Iris pigment epithelial cell (primary cell): ENCODE results near the gene KIF13A.
"Not testable (repeated sequence)": the region's sequence is repeated elsewhere in the genome, so short reads cannot be mapped to it uniquely, and the experiment has no call there.

Experiments used
- DNase-seq: peaks from one replicate; pipeline ENCODE4 v3.0.0-alpha.2; 2011; ENCODE audit warnings: low read depth

KIF13A gene

DNA sequence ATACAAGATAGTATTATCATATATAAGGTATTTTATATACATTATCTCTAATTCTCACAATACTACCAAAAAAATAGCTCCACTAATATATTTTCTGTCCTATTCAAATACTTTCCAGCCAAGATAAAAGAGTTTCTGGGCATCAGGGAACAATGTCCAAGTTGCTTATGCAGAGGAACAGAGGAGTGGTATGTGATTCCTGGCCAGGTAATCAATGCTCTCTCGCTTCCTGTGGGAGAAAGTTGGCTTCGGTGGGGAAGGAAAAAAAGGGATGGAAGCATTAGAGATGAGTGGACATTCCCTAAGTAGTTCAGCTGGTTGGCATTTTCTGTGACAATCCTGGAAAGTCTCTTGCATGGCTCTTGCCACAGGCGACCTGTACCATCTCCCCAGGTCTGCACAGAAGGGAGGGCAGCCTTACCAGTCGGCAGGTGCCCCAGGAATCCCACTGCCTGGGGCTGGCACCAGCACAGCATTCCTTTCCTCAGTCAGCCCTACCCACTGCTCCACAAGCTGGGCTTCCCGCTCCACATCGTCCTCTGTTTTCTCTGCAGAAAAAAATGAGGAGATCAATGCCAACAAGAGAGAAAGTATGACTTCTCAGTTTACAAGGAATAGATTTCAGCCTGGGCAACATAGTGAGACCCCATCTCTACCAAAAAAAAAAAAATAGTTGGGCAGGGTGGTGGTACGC, 202.2 kb downstream of the KIF13A start:
- no peak for DNase-seq

DNA sequence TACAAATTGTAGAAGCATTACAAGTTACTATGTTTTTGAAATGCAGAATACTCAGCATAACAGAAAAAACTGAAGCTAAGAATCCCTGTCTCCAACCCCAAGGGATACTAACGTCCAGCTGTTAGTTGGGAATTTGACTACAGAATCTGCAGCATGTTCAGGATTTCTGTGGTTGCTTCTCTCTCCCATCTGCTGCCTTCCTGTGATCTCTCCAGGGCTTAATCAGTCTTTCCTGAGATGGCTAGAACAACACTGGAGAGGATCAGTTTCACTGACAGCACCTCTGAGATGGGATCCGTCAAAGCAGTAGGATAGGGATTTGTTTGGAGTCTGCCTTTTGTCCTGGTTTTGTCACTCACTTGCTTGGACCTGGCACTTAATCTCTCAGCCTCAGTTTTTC, 207.4 kb downstream of the KIF13A start:
- DNase-seq, result no peak

DNA sequence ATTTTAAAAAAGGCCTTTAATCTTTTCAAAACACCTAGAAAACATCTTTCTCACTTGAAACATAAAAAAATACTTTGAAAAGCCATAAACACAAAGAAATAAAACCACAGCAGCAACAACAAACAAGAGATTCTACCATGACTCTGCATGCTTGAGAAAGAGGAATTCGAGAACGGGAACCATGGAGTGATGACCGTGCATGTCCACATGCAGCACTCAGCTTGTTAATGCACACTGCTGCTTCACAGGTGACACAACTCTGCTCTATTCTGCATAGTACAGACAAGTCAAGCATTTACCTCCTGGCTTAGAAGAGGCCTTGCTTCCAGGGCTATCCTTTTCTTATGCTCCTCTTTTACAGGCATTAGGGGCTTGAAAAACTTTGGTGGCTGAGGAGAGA, 215.8 kb downstream of the KIF13A start:
- no peak for DNase-seq

DNA sequence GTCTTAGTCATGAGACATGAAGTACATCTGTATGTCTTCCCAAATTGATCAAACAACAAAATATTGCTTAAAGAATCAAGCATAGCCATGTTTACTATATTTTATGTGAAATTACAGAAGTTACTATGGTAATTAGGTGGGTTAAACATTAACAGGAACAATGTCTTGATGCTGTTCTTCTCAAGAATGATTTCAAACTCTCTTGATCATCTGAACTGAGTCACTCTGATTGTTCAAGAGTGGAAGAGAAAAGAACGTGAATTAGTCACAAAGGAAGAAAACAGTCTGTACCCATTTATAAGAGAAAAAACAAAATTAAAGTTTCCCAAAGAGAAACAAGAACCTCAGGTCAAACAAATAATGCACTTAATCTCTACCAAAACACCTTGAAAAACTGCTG, 218.6 kb downstream of the KIF13A start:
- DNase-seq, result peak; percentile 11

DNA sequence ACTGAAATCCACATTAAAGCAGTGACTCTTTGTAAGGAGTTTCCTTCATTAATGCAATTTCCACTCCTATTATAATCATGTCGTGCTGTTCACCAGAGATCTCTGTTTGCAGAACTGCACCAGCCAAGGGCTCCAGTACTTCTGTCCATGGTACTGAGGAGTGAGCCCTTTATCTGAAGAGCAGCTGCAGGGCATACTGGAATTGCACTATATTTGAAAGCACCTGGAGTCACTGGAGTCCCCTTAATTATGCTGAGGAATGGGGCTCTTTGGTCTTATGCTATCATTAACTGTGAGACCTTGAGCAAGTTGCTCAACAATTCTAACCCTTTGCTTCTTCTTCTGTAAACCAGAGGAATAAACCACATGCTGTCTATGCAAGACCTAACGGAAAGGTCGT, 219.0 kb downstream of the KIF13A start:
- peak; percentile 54 for DNase-seq

DNA sequence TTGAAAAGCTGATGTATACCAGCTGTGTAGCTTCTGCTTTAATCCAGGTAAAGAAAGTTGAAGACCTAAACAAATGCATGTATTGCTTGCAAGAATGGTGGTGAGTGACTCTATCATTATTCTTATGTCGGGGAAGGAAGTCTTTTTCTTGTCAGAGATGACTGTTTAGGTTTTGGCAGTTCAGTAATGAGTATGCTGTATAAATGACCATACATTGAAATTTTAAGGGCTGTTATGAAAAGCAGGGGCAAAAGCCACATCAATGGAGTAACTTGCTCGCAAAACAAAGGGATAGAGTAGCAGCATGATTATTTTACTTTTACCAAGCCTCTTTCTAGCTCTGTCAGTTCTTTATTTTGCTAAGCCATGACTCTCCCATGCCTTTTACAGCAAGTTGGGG, 224.8 kb downstream of the KIF13A start:
- DNase-seq, result no peak

DNA sequence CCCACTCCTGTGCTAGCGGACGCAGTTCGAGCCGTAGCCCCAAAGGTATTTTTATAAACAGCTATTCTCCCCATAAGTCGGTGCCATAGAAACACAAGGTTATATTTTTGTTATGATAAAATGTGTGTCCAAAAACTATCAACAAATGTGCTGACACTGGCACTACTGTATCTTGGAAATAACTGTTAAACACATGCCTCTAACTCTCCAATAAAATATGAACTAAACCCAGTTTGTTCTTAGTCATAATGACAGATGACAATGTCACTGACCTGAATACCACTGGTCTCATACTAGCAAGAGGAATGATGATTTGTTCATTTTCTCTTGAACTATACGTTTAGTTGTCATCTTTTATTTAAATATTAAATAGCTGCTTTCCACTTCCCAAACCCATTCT, 229.3 kb downstream of the KIF13A start:
- no peak for DNase-seq

DNA sequence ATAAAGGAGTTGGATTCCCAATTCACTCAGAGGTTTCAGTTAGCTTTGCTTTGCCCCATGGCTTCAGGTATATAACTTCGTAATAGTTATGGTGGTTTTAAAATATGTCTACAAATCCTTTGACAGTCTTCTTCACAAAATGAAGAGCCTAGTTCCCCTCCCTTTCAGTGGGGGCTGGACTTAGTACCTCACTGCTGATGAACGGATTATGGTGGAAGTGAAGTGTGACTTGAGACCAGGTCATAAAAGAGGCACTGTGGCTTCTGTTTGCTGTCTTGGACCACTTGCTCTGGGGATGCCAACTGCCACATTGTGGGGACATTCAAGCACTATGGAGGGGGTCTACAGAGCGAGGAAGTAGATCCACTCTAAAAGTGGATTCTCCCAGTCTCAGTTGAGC, 233.2 kb downstream of the KIF13A start:
- DNase-seq, result no peak

DNA sequence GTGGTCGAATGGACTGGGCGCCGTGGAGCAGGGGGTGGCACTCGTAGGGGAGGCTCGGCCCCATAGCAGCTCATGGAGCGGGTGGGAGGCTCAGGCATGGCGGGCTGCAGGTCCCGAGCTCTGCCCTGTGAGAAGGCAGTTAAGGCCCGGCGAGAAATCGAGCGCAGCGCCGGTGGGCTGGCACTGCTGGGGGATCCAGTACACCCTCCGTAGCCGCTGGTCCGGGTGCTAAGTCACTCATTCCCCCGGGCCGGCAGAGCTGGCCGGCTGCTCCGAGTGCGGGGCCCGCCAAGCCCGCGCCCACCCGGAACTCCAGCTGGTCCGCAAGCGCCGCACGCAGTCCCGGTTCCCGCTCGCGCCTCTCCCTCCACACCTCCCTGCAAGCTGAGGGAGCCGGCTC, 242.1 kb downstream of the KIF13A start:
- DNase-seq, result not testable (repeated sequence)

DNA sequence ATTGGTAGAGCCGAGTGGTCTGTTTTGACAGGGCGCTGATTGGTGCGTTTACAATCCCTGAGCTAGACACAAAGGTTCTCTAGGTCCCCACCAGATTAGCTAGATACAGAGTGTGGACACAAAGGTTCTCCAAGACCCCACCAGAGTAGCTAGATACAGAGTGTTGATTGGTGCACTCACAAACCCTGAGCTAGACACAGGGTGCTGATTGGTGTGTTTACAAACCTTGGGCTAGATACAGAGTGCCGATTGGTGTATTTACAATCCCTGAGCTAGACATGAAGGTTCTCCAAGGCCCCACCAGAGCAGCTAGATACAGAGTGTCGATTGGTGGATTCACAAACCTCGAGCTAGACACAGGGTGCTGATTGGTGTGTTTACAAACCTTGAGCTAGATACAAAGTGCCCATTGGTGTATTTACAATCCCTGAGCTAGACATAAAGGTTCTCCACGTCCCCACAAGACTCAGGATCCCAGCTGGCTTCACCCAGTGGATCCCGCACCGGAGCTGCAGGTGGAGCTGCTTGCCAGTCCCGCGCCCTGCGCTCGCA, 242.6 kb downstream of the KIF13A start:
- not testable (repeated sequence) for DNase-seq

DNA sequence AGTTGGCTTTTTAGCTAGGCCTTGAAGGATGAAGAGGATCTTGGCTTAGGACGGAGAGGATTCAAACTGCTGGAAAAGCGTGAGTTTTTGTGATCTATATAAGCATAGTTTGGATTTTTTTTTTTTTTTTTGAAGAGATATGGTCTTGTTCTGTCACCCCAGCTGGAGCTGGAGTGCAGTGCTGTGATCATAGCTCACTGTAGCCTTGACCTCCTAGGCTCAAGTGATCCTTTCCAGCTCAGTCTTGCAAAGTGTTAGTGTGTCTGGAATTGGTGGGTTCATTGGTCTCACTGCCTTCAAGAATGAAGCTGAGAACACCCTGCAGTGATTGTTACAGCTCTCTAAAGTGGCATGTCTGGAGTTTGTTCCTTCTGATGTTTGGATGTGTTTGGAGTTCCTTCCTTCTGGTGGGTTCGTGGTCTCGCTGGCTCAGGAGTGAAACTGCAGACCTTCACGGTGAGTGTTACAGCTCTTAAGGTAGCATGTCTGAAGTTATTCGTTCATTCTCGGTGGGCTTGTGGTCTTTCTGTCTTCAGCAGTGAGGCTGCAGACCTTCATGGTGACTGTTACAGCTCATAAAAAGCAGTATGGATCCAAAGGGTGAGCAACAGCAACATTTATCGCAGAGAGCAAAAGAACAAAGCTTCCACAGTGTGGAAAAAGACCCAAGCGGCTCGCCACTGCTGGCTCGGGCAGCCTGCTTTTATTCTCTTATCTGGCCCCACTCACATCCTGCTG, 243.2 kb downstream of the KIF13A start:
- no peak for DNase-seq

DNA sequence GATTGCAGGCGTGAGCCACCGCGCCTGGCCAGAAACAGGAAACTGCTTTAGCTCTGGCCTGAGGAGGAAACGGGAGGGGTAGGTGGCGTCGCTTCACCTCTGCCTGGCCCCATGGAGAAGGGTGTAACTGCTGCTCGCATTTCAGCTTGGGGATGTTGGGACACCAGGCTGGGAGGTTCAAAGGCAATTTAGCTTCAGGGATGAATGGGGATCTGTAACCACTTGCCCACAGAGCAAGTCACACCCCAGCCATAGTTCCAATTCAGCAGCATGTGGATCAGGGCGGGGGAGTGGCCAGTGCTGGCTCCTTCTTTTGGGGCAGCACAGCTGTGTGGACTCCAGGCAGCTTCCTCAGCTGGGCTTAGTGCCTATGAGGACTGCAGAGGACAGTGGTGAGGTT, 245.9 kb downstream of the KIF13A start:
- no peak for DNase-seq

DNA sequence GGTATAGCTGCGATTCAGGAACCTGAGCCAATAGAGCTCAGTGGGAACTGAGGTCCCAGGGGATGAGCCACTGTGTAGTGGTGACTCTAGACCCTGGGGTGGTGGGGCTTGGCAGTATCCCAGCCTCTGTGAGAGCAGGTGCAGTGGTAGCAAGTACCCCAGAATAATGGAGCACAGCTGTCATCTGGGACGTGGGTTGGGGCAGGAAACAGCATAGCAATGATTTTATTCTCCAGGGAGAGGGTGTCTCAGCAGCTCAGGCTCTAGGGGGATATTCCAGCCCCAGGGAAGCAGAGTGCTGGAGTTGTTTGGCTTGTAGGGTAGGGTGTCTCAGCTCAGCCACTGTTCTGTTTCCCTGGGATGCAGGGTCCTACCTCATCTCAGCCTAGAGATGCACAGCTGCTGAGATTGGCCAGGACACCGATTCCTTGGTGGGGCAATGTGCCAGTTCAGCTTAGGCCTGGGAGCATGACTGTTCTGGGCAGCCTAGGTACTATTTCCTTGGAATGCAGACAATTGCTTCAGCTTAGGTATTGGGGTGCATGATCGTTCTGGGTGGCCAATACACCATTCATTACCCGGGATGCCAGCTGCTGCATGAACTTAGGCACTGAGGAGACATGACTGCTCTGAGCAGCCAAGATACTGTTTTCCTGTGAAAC, 246.7 kb downstream of the KIF13A start:
- DNase-seq, result no peak

DNA sequence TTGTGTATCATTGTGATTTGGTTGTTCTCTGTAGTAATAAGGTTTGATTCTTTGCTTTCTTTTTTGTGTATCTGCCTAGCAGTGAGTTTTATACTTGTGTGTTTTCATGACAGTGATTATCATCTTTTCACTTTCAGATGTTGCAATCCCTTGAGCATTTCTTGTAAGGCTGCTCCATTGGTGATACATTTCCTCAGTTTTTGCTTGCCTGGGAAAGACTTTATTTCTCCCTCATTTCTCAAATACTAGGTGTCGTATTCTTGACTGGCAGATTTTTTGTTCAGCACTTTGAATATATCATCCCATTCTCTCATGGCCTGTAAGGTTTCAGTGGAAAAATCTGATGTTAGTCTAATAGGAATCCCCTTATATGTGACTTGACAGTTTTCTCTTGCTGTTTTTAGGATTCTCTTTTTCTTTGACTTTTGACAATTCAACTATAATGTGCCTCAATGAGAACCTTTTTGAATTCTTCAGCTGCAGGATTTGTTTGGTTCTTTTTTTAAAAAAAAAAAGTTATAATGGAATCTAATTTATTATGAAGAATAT, 249.7 kb downstream of the KIF13A start:
- DNase-seq, result no peak

DNA sequence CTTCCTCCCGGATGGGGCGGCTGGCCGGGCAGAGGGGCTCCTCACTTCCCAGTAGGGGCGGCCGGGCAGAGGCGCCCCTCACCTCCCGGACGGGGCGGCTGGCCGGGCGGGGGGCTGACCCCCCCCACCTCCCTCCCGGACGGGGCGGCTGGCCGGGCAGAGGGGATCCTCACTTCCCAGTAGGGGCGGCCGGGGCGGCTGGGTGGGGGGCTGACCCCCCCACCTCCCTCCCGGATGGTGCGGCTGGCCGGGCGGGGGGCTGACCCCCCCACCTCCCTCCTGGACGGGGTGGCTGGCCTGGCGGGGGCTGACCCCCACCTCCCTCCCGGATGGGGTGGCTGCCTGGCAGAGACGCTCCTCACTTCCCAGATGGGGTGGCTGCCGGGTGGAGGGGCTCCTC, 252.1 kb downstream of the KIF13A start:
- not testable (repeated sequence) for DNase-seq

DNA sequence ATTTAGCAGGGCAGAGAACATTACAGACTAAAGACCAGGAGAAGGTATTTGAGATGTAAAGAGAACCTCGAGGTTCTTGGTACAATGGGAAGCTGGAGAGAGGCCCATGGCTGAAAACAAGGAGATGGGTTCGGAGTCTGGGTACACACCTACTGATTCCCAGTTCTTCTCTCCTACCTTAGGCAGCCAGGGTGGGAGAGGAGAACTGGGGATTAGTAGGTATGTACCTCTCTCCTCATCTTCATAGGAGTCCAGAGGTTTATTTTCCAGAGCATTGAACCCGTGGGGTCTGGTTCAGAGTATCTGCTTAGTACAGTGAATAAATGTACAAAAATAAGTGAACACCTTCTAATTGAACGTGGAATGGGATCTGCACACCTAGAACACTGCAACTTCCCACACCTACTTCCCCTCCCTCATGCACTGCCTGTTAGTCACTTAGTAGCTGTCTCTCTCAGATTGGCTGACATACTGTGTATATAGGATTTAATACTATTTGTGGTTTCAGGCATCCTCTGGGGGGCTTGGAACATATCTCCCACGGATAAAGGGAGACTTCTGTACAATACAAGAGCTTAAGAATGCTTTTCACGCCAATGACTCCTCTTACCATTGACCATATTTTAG, 257.2 kb downstream of the KIF13A start:
- DNase-seq, result peak; percentile 16

DNA sequence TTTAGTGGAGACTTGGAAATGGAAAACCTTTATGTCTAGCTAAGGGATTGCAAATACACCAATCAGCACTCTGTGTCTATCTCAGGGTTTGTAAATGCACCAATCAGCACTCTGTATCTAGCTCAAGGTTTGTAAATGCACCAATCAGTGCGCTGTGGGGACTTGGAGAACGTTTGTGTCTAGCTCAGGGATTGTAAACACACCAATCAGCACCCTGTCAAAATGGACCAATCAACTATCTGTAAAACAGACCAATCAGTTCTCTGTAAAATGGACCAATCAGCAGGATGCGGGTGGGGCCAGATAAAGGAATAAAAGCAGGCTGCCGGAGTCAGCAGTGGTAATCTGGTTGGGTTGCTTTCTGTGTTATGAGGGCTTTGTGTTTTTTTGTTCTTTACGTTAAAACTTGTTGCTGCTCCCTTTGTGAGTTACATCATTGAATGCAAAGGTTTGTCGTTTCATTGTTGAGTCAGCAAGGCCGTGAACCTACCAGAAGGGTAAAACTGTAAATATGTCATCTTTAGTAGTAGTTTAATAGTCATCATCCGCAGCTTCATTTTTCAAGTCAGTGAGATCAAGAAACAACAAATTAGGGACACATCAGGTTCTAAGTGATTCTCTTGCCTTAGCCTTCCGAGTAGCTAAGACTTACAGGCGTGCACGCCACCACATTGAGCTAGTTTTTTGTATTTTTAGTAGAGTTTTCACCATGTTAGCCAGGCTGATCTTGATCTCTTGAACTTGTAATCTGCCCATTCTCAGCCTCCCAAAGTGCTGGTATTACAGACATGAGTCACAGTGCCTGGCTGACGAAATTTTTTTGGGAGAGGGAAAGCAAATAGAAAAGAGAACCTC, 258.0 kb downstream of the KIF13A start:
- no peak for DNase-seq

DNA sequence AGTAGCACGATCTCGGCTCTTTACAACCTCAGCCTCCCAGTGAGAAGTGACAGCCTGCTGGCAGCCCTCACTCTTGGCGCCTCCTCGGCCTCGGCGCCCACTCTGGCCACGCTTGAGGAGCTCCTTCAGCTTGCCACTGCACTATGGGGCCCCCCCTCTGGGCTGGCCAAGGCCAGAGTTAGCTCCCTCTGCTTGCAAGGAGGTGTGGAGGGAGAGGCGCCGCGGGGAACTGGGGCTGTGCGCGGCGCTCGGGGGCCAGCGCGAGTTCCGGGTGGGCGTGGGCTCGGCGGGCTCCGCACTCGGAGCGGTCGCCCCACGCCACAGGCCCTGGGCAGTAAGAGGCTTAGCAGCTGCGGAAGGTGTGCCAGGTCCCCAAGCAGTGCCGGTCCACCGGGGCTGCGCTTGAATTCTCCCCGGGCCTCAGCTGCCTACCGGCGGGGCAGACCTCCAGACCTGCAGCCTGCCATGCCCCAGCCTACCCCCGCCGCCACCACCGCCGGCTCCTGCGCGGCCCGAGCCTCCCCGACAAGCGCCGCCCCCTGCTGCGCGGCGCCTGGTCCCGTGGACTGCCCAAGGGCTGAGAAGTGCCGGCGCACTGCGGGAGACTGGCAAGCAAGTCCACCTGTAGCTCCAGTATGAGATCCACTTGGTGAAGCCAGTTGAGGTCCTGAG, 258.7 kb downstream of the KIF13A start:
- no peak for DNase-seq

DNA sequence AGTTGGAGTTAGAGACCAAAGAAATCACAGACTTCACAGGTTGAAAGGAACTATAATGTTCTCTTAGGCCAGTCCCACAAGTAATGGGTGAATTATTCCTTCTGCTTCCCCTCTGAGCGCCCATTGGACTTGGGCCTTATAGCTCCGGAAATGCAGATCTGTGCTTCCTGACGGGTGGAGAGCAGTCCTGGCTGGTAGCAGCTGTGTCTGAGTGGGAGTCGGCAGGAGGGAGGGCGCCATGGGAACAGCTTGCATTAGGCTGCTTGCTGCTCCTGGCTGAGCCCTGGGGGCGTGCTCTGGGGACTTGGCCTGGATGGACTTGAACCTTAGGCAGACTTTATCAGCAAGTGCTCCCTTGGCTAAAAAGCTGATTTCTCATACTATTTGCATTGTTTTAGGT, 262.4 kb downstream of the KIF13A start:
- peak; percentile 60 for DNase-seq

DNA sequence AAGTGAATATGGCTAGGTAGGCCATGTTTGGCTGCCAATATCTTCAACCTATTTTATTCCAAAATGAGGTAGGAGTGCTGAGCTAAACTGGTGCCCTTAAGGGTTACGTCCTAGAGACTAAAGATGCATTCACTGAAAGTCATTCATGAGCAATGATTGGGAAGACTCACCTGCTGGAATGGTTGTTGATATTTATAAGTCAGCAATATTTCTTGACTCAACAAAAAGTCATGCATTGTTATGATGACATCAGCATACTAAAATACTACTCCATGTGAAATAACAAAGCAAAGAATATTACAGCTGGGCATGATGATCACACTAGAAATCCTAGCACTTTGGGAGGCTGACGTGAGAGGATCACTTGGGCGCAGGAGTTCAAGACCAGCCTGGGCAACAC, 263.1 kb downstream of the KIF13A start:
- peak; percentile 37 for DNase-seq

DNA sequence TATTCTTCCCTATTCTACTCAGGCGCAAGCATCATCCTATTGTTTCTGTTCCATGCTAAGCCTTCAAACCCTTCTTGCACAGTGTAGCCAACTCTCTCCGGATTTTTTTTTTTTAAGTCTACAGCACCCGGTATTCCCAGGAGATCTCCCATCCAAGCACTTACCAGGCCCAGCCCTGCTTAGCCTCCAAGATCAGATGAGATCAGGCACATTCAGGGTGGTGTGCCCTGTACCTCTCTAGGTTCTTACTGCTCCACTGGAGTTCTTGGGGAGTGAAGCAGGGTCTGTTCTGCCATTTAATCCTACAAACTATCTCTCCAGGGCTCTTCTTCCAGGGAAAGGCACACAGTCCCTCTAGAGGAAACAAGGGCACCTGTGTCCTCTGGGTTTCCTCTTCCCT, 265.8 kb downstream of the KIF13A start:
- DNase-seq, result no peak
